Kidney epithelial cell (primary cell): ENCODE data around the gene BCL2L12. TPM values are rescaled to one million over a fixed set of nuclear protein-coding genes. Genes with fewer than 3 reads are reported as not detected.

Source experiments
- DNase-seq: peaks from one replicate; pipeline ENCODE4 v3.0.0-alpha.2; 2010; ENCODE audit warnings: low read depth
- H3K27me3 ChIP-seq: 2 replicates; pipeline ENCODE4 v1.6.0; 2011; ENCODE audit warnings: low read length; ENCODE audit not compliant: control insufficient read depth, insufficient read depth
- H3K36me3 ChIP-seq: 2 replicates; pipeline ENCODE4 v1.5.1; 2011; ENCODE audit warnings: low read length; ENCODE audit not compliant: control insufficient read depth, insufficient read depth
- H3K4me3 ChIP-seq: 2 replicates; pipeline ENCODE4 v1.5.1; 2011; ENCODE audit warnings: low read depth, mild to moderate bottlenecking, control low read depth, low read length
- CTCF ChIP-seq: IDR thresholded peaks from 2 replicates; pipeline ENCODE4 v1.5.1; 2011; ENCODE audit warnings: mild to moderate bottlenecking, moderate library complexity, low read length, control low read depth, inconsistent platforms; ENCODE audit not compliant: insufficient read depth, poor library complexity, severe bottlenecking
- total RNA-seq: library from RNA; depleted of rRNA; stranded (reverse); fragments of >200 nt; gene quantifications from 2 replicates; pipeline ENCODE4 v1.2.3, GENCODE V29; 2015

The BCL2L12 gene
- total RNA-seq, 1 donor from 2014 or later: 13.9 TPM

GRCh38 chr19:49692147-49692506 lies 26.4 kb downstream of the BCL2L12 start:
- no peak for DNase-seq
- peaks cover 4% of the 10 kb centered on the region for H3K27me3 ChIP-seq
- H3K36me3 ChIP-seq: peaks cover 2% of the 10 kb centered on the region
- peak overlapping the region; percentile 49 for H3K4me3 ChIP-seq
- no peak for TF ChIP-seq CTCF

GRCh38 chr19:49696115-49696514 lies 30.4 kb downstream of the BCL2L12 start:
- DNase-seq: no peak

GRCh38 chr19:49696865-49697264 lies 31.1 kb downstream of the BCL2L12 start:
- H3K27me3 ChIP-seq: peaks cover 10% of the 10 kb centered on the region
- no peak for DNase-seq
- no peak for TF ChIP-seq CTCF
- H3K36me3 ChIP-seq: no peaks in the 10 kb centered on the region
- H3K4me3 ChIP-seq: no peak overlapping the region

More at GRCh38 chr19:49696115-49696514, 30.4 kb downstream of the BCL2L12 start:
- Histone ChIP-seq H3K4me3 (no peak overlapping the region), H3K36me3 (no peaks in the 10 kb centered on the region), H3K27me3 (peaks cover 6% of the 10 kb centered on the region)
- TF ChIP-seq CTCF: no peak

- Histone ChIP-seq H3K4me3 (no peak overlapping the region), H3K36me3 (no peaks in the 10 kb centered on the region), H3K27me3 (peaks cover 10% of the 10 kb centered on the region)
- DNase-seq: no peak
- no peak for TF ChIP-seq CTCF
Measured at GRCh38 chr19:49699364-49699763, 33.6 kb downstream of the BCL2L12 start.

GRCh38 chr19:49700563-49700962 lies 34.8 kb downstream of the BCL2L12 start:
- no peak for DNase-seq
- Histone ChIP-seq H3K4me3 (no peak overlapping the region), H3K36me3 (no peaks in the 10 kb centered on the region), H3K27me3 (peaks cover 10% of the 10 kb centered on the region)
- no peak for TF ChIP-seq CTCF

GRCh38 chr19:49701271-49701786 lies 35.6 kb downstream of the BCL2L12 start:
- H3K36me3 ChIP-seq: no peaks in the 10 kb centered on the region
- H3K4me3 ChIP-seq: no peak overlapping the region
- H3K27me3 ChIP-seq: peaks cover 10% of the 10 kb centered on the region

More at GRCh38 chr19:49701271-49701786, 35.6 kb downstream of the BCL2L12 start:
- TF ChIP-seq CTCF: no peak
- no peak for DNase-seq
